GM12872 (cell line): ENCODE results near the gene ZNF780A.

ENCODE experiments used
- CTCF ChIP-seq: IDR thresholded peaks from 3 replicates; pipeline ENCODE4 v1.5.1; 2011; ENCODE audit warnings: low read depth, mild to moderate bottlenecking, low read length, moderate library complexity; ENCODE audit not compliant: insufficient read depth

ZNF780A gene

GRCh38 chr19:40128991-40129390 lies 38.2 kb upstream of the ZNF780A start:
- no peak for TF ChIP-seq CTCF

GRCh38 chr19:40119380-40119779 lies 28.6 kb upstream of the ZNF780A start:
- TF ChIP-seq CTCF = no peak

- TF ChIP-seq CTCF = no peak
Observed at GRCh38 chr19:40116075-40116474, 25.3 kb upstream of the ZNF780A start.

GRCh38 chr19:40110570-40110969 lies 19.8 kb upstream of the ZNF780A start:
- no peak for TF ChIP-seq CTCF

GRCh38 chr19:40104754-40105153 lies 14.0 kb upstream of the ZNF780A start:
- TF ChIP-seq CTCF = no peak

GRCh38 chr19:40103600-40103999 lies 12.9 kb upstream of the ZNF780A start:
- no peak for TF ChIP-seq CTCF

- no peak for TF ChIP-seq CTCF
Observed at GRCh38 chr19:40101813-40102212, 11.1 kb upstream of the ZNF780A start.

- no peak for TF ChIP-seq CTCF
Observed at GRCh38 chr19:40093416-40093815, 2.7 kb upstream of the ZNF780A start.
